Measurements from ENCODE around the gene NR6A1.

Gene NR6A1

GRCh38 chr9:124593200-124593599 lies 177.9 kb downstream of the NR6A1 start:
- no peak overlapping the region for H3K4me3 ChIP-seq (ENCODE audit: control insufficient read depth, low read depth, low read length)
- DNase-seq (ENCODE audit: low read depth), result no peak
- no peak for TF ChIP-seq CTCF (IDR thresholded peaks at IDR 0.05; ENCODE audit: control insufficient read depth, insufficient read depth, low read depth, low read length, missing control alignments)

GRCh38 chr9:124590889-124591641 lies 180.0 kb downstream of the NR6A1 start:
- DNase-seq (ENCODE audit: low read depth), result no peak
- H3K4me3 ChIP-seq (ENCODE audit: control insufficient read depth, low read depth, low read length), result no peak overlapping the region
- no peak for TF ChIP-seq CTCF (IDR thresholded peaks at IDR 0.05; ENCODE audit: control insufficient read depth, insufficient read depth, low read depth, low read length, missing control alignments)

GRCh38 chr9:124584631-124585030 lies 186.5 kb downstream of the NR6A1 start:
- no peak for DNase-seq (ENCODE audit: low read depth)
- no peak for TF ChIP-seq CTCF (IDR thresholded peaks at IDR 0.05; ENCODE audit: control insufficient read depth, insufficient read depth, low read depth, low read length, missing control alignments)
- H3K4me3 ChIP-seq (ENCODE audit: control insufficient read depth, low read depth, low read length), result no peak overlapping the region

- no peak for DNase-seq (ENCODE audit: low read depth)
- no peak overlapping the region for H3K4me3 ChIP-seq (ENCODE audit: control insufficient read depth, low read depth, low read length)
Observed at GRCh38 chr9:124583134-124583533, 188.0 kb downstream of the NR6A1 start.

GRCh38 chr9:124580186-124580585 lies 190.9 kb downstream of the NR6A1 start:
- no peak for TF ChIP-seq CTCF (IDR thresholded peaks at IDR 0.05; ENCODE audit: control insufficient read depth, insufficient read depth, low read depth, low read length, missing control alignments)
- no peak for DNase-seq (ENCODE audit: low read depth)

More at GRCh38 chr9:124583134-124583533, 188.0 kb downstream of the NR6A1 start:
- TF ChIP-seq CTCF (IDR thresholded peaks at IDR 0.05; ENCODE audit: control insufficient read depth, insufficient read depth, low read depth, low read length, missing control alignments), result no peak

GRCh38 chr9:124576751-124577150 lies 194.4 kb downstream of the NR6A1 start:
- no peak overlapping the region for H3K4me3 ChIP-seq (ENCODE audit: control insufficient read depth, low read depth, low read length)
- no peak for DNase-seq (ENCODE audit: low read depth)
- no peak for TF ChIP-seq CTCF (IDR thresholded peaks at IDR 0.05; ENCODE audit: control insufficient read depth, insufficient read depth, low read depth, low read length, missing control alignments)

More at GRCh38 chr9:124580186-124580585, 190.9 kb downstream of the NR6A1 start:
- H3K4me3 ChIP-seq (ENCODE audit: control insufficient read depth, low read depth, low read length), result no peak overlapping the region
